CD14-positive monocyte (primary cell): ENCODE results near the gene ITGB3. TPM values are rescaled to one million over a fixed set of nuclear protein-coding genes. Genes with fewer than 3 reads are reported as not detected.

Experiments
- DNase-seq, 3 donors: peaks; one replicate each; pipeline ENCODE4 v3.0.0-alpha.2; 2011 to 2022
- H2AFZ ChIP-seq: 2 replicates; pipeline ENCODE4 v1.6.0; 2012; ENCODE audit warnings: mild to moderate bottlenecking, low read depth, low read length, inconsistent platforms; ENCODE audit not compliant: insufficient read depth, poor library complexity, severe bottlenecking
- H3K27ac ChIP-seq, 2 donors: 1 replicate in 1 of 2; 2 replicates in 1 of 2; pipeline ENCODE4 v1.5.1; 2012 to 2013; ENCODE audit warnings: low read length in 2 of 2, control low read depth in 1 of 2, inconsistent platforms in 1 of 2, low read depth in 1 of 2, mild to moderate bottlenecking in 1 of 2
- H3K27me3 ChIP-seq, 2 donors: one replicate each; pipeline versions ENCODE4 v1.6.0 to v1.6.1; 2011 to 2013; ENCODE audit warnings: low read length in 2 of 2; ENCODE audit not compliant: control insufficient read depth in 2 of 2, insufficient read depth in 2 of 2
- H3K36me3 ChIP-seq, 2 donors: replicated peaks in 1 of 2; 1 replicate in 1 of 2; 2 replicates in 1 of 2; pipeline versions ENCODE4 v1.5.1 to v1.6.1; 2012 to 2013; ENCODE audit warnings: low read length in 2 of 2, control low read depth in 1 of 2, inconsistent platforms in 1 of 2, mild to moderate bottlenecking in 1 of 2; ENCODE audit not compliant: insufficient read depth in 2 of 2, control insufficient read depth in 1 of 2
- H3K4me1 ChIP-seq, 2 donors: 1 replicate in 1 of 2; 2 replicates in 1 of 2; pipeline versions ENCODE4 v1.5.1 to v1.6.1; 2012 to 2013; ENCODE audit warnings: low read length in 2 of 2, control low read depth in 1 of 2, inconsistent platforms in 1 of 2, mild to moderate bottlenecking in 1 of 2, moderate library complexity in 1 of 2; ENCODE audit not compliant: insufficient read depth in 2 of 2, control insufficient read depth in 1 of 2
- H3K4me2 ChIP-seq: replicated peaks from 2 replicates; pipeline ENCODE3; 2012; ENCODE audit warnings: low read length, moderate library complexity, mild to moderate bottlenecking; ENCODE audit not compliant: poor library complexity, severe bottlenecking; ENCODE audit errors: extremely low read depth
- H3K4me3 ChIP-seq, 3 experiments: fragments of 200-600 bp in 1 of 3; sonication (generic) in 1 of 3; replicated peaks in 1 of 3; 1 replicate in 2 of 3; 2 replicates in 1 of 3; pipeline ENCODE4 v1.5.1; 2011 to 2013; ENCODE audit warnings: low read length in 3 of 3, mild to moderate bottlenecking in 3 of 3, control low read depth in 2 of 3, low read depth in 2 of 3, inconsistent platforms in 1 of 3, moderate library complexity in 1 of 3
- H3K79me2 ChIP-seq: 2 replicates; pipeline ENCODE4 v1.6.0; 2012; ENCODE audit warnings: mild to moderate bottlenecking, control low read depth, inconsistent platforms, low read length, moderate library complexity; ENCODE audit not compliant: insufficient read depth
- H3K9ac ChIP-seq: 2 replicates; pipeline ENCODE4 v1.6.0; 2017; ENCODE audit warnings: low read length, mild to moderate bottlenecking; ENCODE audit not compliant: insufficient read depth, poor library complexity, severe bottlenecking
- H3K9me3 ChIP-seq, 2 donors: replicated peaks in 1 of 2; 1 replicate in 1 of 2; 2 replicates in 1 of 2; pipeline versions ENCODE4 v1.5.1 to v1.6.1; 2012 to 2013; ENCODE audit warnings: low read length in 2 of 2, control low read depth in 1 of 2; ENCODE audit not compliant: control insufficient read depth in 1 of 2, insufficient read depth in 1 of 2
- H4K20me1 ChIP-seq: 2 replicates; pipeline ENCODE4 v1.6.0; 2012; ENCODE audit warnings: mild to moderate bottlenecking, low read length, control low read depth, moderate library complexity; ENCODE audit not compliant: insufficient read depth
- H3K27ac Mint-ChIP-seq, 7 donors: one replicate each; pipeline ENCODE4 v1.8.0; 2020; ENCODE audit warnings: mild to moderate bottlenecking in 7 of 7, mixed read lengths in 7 of 7, moderate library complexity in 6 of 7, inconsistent platforms in 2 of 7
- H3K27me3 Mint-ChIP-seq, 3 donors: one replicate each; pipeline ENCODE4 v1.8.0; 2021 to 2022; ENCODE audit warnings: low read depth in 3 of 3, mild to moderate bottlenecking in 3 of 3, mixed read lengths in 3 of 3, moderate library complexity in 3 of 3, inconsistent platforms in 1 of 3
- H3K36me3 Mint-ChIP-seq, 2 donors: one replicate each; pipeline ENCODE4 v1.8.0; 2020; ENCODE audit warnings: mixed read lengths in 2 of 2, inconsistent platforms in 1 of 2, mild to moderate bottlenecking in 1 of 2
- H3K4me1 Mint-ChIP-seq: one replicate; pipeline ENCODE4 v1.8.0; 2020; ENCODE audit warnings: mild to moderate bottlenecking, mixed read lengths
- H3K4me3 Mint-ChIP-seq, 2 donors: one replicate each; pipeline ENCODE4 v1.8.0; 2020; ENCODE audit warnings: mild to moderate bottlenecking in 2 of 2, mixed read lengths in 2 of 2, moderate library complexity in 1 of 2
- H3K9me3 Mint-ChIP-seq, 7 donors: one replicate each; pipeline ENCODE4 v1.8.0; 2020 to 2022; ENCODE audit warnings: mixed read lengths in 7 of 7, mild to moderate bottlenecking in 6 of 7, moderate library complexity in 6 of 7, inconsistent platforms in 2 of 7
- CTCF ChIP-seq: fragments of 200-600 bp; IDR thresholded peaks from one replicate; pipeline ENCODE4 v1.8.0; 2022; ENCODE audit warnings: antibody characterized with exemption, mild to moderate bottlenecking
- WGBS: methylation state at CpG from one replicate; pipeline ENCODE4 v1.1.5; 2013; ENCODE audit warnings: missing lambda C conversion rate; ENCODE audit not compliant: insufficient coverage; 5-methylcytosine and 5-hydroxymethylcytosine counted together
- intact Hi-C, 2 donors: fragments of 100-400 bp; cut with micrococcal nuclease; formaldehyde crosslinking; loops; one replicate each; pipeline versions ENCODE4 v1.15.0 to v1.15.1; 2023
- polyA plus RNA-seq, 3 donors: library from polyadenylated mRNA; depleted of rRNA in 1 of 3; unstranded in 2 of 3; stranded (reverse) in 1 of 3; fragments of 300-500 nt in 2 of 3; fragments of >200 nt in 1 of 3; fragmentation: Illumina TruSeq in 2 of 3; gene quantifications; 1 replicate in 2 of 3; 2 replicates in 1 of 3; pipeline ENCODE4 v1.2.3, GENCODE V29; 2012 to 2021

Gene ITGB3
- polyA plus RNA-seq, 3 donors = 0.01 to 1.6 (median 1.3) TPM

- Histone ChIP-seq H3K27ac (peak within 1 kb of the TSS; percentile 86 to 97), H2AFZ (peak within 1 kb of the TSS; percentile 95), H3K4me2 (peak within 1 kb of the TSS; percentile 95), H3K4me1 (peaks cover 12 to 24% of the 10 kb centered on the region in 2 donors), H3K4me3 (peak within 1 kb of the TSS; percentile 50 to 89 (median 86)), H3K79me2 (no peaks in the 10 kb centered on the region), H3K36me3 (no peaks in the 10 kb centered on the region), H3K27me3 (peaks cover 5 to 13% of the 10 kb centered on the region in 2 donors), H3K9me3 (peaks cover 0 to 6% of the 10 kb centered on the region in 2 donors), H4K20me1 (no peaks in the 10 kb centered on the region), H3K9ac (peak within 1 kb of the TSS; percentile 84)
- Mint-ChIP-seq H3K36me3 (peaks cover 0 to 4% of the 10 kb centered on the region in 2 donors), H3K27me3 (peaks cover 3 to 19% (median 15%) of the 10 kb centered on the region in 3 donors), H3K9me3 (peaks cover 0 to 11% (median 6%) of the 10 kb centered on the region in 7 donors), H3K27ac (peak within 1 kb of the TSS; percentile 98 to 100 (median 99)), H3K4me3 (peak within 1 kb of the TSS; percentile 99), H3K4me1 (peaks cover 18% of the 10 kb centered on the region)
- under 1% methylated on average over 61 of the region's 72 CpGs for WGBS
- intact Hi-C loops = no loop called here
- DNase-seq = peak; percentile 43 to 80 (median 63)
- TF ChIP-seq CTCF = no peak
These were observed 70.0 kb downstream of the ITGB3 start, which contains the start of gene EFCAB13 for GRCh38 chr17:47323382-47324223. Gene EFCAB13, plus strand, starts transcription at chr17:47323955. Its CDS starts 4,399 bp downstream, at chr17:47328354.

GRCh38 chr17:47324224-47325020 lies 70.8 kb downstream of the ITGB3 start:
- H2AFZ ChIP-seq = peak overlapping the region; percentile 95
- peak overlapping the region; percentile 84 for H3K9ac ChIP-seq
- Mint-ChIP-seq H3K9me3 (peaks cover 0 to 11% (median 6%) of the 10 kb centered on the region in 7 donors), H3K27me3 (peaks cover 3 to 19% (median 15%) of the 10 kb centered on the region in 3 donors), H3K4me1 (peaks cover 18% of the 10 kb centered on the region), H3K4me3 (peak overlapping the region; percentile 99), H3K36me3 (peaks cover 4 to 5% of the 10 kb centered on the region in 2 donors), H3K27ac (peak overlapping the region; percentile 98 to 100 (median 99))
- H3K27me3 ChIP-seq = peaks cover 5 to 13% of the 10 kb centered on the region in 2 donors
- H3K4me1 ChIP-seq = peaks cover 12 to 24% of the 10 kb centered on the region in 2 donors
- peaks cover 0 to 6% of the 10 kb centered on the region in 2 donors for H3K9me3 ChIP-seq
- H4K20me1 ChIP-seq = no peaks in the 10 kb centered on the region
- peak; percentile 56 to 79 (median 64) for DNase-seq
- peak overlapping the region; percentile 86 to 97 for H3K27ac ChIP-seq
- H3K4me3 ChIP-seq = peak overlapping the region; percentile 50 to 89 (median 86)
- no peaks in the 10 kb centered on the region for H3K36me3 ChIP-seq
- intact Hi-C loops = no loop called here
- no peaks in the 10 kb centered on the region for H3K79me2 ChIP-seq
- TF ChIP-seq CTCF = no peak
- WGBS = 0% methylated on average over 12 of the region's 28 CpGs
- peak overlapping the region; percentile 95 for H3K4me2 ChIP-seq
